Renal pelvis (tissue), 4 donors: ENCODE measurements around the gene WDR62. TPM values are rescaled to one million over a fixed set of nuclear protein-coding genes. Genes with fewer than 3 reads are reported as not detected.
"Not testable (repeated sequence)": the region's sequence is repeated elsewhere in the genome, so short reads cannot be mapped to it uniquely, and the experiment has no call there.

Experiments used
- DNase-seq: peaks from one replicate; pipeline ENCODE4 v3.0.0-alpha.2; 2013
- polyA plus RNA-seq, 3 donors: library from polyadenylated mRNA; unstranded; fragments of 120-200 nt; gene quantifications; one replicate each; pipeline ENCODE4 v1.2.1, GENCODE V29; 2013; ENCODE audit not compliant: insufficient read length in 3 of 3

The WDR62 gene
- polyA plus RNA-seq, 3 donors: 4.9 to 6.8 (median 5.4) TPM

- no peak for DNase-seq
Measured at GRCh38 chr19:36108684-36109083, 54.0 kb downstream of the WDR62 start.

- no peak for DNase-seq
Measured at GRCh38 chr19:36110487-36111199, 55.9 kb downstream of the WDR62 start, which contains the start of gene OVOL3. OVOL3 (plus strand) TSS chr19:36111143; CDS start chr19:36111203, 60 bp downstream.

- no peak for DNase-seq
Measured at GRCh38 chr19:36111200-36111539, 56.5 kb downstream of the WDR62 start.

DNA sequence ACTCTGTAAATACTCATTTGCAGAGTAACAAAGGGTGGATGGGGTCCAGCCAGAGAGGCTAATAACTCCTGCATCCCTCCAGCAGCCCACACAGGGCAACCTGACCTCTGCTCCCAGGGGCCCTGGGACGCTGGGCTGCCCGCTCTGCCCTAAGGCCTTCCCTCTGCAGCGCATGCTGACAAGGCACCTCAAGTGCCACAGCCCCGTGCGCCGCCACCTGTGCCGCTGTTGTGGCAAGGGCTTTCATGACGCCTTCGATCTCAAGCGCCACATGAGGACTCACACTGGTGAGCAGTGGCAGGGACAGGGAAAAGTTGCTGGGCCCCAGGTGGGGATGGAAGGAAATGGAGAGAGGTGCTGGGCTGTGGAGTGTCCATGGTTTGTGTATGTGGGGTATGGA, 58.0 kb downstream of the WDR62 start:
- DNase-seq: no peak

- no peak for DNase-seq
Measured at GRCh38 chr19:36113425-36113824, 58.7 kb downstream of the WDR62 start.

GRCh38 chr19:36113894-36114720, 59.4 kb downstream of the WDR62 start:
- peak; percentile 16 for DNase-seq

- peak; percentile 100 for DNase-seq
Measured at GRCh38 chr19:36114721-36115452, 60.2 kb downstream of the WDR62 start, which contains the start of gene POLR2I. POLR2I (minus strand) TSS chr19:36114875; CDS start chr19:36114856, 19 bp downstream.

DNA sequence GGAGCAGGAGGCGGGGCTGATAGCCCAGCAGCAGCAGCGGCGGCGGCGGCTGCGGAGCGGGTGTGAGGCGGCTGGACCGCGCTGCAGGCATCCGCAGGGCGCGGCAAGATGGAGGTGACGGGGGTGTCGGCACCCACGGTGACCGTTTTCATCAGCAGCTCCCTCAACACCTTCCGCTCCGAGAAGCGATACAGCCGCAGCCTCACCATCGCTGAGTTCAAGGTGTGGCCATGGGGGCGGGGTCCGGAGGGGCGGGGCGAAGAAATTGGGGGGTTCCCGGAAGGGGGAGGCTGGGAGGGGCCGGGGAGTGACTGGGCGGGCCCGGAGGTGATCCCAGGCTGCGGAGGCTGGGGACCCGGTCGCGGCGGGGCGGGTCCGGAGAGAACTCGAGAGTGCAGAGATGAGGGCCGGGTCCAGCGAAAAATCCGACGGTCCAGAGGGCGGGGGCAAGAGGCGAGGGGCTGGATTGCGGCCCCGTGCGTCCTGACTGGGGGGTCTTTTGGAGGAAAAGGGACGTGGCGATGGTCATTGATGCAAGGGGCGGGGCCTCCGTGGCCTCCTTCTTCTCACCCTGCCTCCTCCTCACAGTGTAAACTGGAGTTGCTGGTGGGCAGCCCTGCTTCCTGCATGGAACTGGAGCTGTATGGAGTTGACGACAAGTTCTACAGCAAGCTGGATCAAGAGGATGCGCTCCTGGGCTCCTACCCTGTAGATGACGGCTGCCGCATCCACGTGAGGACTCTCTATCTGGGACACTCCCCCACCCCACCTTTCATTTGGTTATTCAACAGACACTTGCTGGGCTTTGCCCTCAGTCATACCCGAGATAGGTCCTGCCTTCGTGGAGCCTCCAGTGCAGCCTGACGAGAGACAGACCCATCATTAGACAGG, 61.0 kb downstream of the WDR62 start, which contains the start of gene TBCB:
Gene TBCB (plus strand): TSS at position 16 of the 891 bp plus-strand sequence. CDS start 93 bp downstream, at position 109.
- DNase-seq: peak; percentile 4

GRCh38 chr19:36116344-36116637, 61.6 kb downstream of the WDR62 start:
- no peak for DNase-seq

- DNase-seq: no peak
Measured at GRCh38 chr19:36120092-36120983, 65.6 kb downstream of the WDR62 start.

GRCh38 chr19:36120984-36121358, 66.3 kb downstream of the WDR62 start:
- no peak for DNase-seq

- DNase-seq: no peak
Measured at GRCh38 chr19:36121486-36122124, 66.9 kb downstream of the WDR62 start.

- DNase-seq: no peak
Measured at GRCh38 chr19:36125557-36125956, 70.9 kb downstream of the WDR62 start.

DNA sequence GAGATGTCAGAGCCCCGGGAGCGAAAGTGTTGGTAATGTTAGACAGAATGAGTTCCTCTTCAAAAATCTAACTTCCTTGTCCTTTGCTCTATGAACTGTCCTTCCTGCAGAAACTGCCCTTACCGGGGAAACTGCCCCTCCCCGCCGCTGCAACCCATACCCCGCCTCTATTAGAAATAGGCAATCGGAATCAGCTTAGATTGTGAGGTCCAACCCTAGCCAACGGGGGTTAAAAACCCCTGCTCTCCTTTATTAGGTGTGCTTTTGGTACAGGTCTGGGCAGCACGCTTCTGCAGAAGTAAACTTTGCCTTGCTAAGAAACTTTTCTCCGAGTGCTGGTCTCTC, 73.7 kb downstream of the WDR62 start:
- no peak for DNase-seq

DNA sequence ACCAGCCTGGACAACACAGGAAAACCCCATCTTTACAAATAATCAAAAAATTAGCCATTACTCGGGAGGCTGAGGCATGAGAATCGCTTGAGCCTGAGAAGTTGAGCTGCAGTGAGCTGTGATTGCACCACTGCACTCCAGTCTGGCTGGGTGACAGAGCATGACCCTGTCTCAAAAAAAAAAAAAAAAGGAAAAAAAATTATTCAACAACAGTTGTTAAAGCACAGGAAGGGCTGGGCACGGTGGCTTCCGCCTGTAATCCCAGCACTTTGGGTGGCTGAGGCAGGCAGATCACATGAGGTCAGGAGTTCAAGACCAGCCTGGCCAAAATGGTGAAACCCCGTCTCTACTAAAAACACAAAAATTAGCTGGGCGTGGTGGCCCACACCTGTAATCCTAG, 76.5 kb downstream of the WDR62 start:
- not testable (repeated sequence) for DNase-seq

DNA sequence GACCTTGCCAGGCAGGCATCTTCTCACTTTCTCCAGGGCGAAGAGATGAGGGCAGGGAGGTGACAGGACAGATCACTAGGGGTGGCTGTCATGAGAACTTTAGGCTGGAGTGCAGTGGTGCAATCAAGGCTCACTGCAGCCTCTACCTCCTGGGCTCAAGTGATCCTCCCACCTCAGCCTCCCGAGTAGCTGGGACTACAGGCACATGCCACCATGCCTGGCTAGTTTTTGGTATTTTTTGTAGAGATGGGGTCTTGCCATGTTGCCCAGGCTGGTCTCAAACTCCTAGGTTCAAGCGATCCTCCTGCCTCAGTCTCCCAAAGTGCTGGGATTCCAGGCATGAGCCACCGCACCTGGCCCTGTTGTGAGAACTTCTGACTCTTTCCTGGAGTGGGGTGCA, 80.2 kb downstream of the WDR62 start:
- DNase-seq: not testable (repeated sequence)

GRCh38 chr19:36136964-36137686, 82.4 kb downstream of the WDR62 start:
- DNase-seq: no peak

GRCh38 chr19:36139120-36139472, 84.4 kb downstream of the WDR62 start:
- DNase-seq: no peak
